ENCODE measurements around the gene FHAD1. TPM values are rescaled to one million over a fixed set of nuclear protein-coding genes. Genes with fewer than 3 reads are reported as not detected.
A peak's percentile ranks its signal among the peaks of the same experiment; 100 is the strongest.

FHAD1 gene
- total and polyA plus RNA-seq, 9 of the 15 experiments (the other 6 are each of a cell fraction or from before 2014, with no cell fraction given): 0.32 to 2.1 (median 1.5) TPM; not detected in 1

DNA sequence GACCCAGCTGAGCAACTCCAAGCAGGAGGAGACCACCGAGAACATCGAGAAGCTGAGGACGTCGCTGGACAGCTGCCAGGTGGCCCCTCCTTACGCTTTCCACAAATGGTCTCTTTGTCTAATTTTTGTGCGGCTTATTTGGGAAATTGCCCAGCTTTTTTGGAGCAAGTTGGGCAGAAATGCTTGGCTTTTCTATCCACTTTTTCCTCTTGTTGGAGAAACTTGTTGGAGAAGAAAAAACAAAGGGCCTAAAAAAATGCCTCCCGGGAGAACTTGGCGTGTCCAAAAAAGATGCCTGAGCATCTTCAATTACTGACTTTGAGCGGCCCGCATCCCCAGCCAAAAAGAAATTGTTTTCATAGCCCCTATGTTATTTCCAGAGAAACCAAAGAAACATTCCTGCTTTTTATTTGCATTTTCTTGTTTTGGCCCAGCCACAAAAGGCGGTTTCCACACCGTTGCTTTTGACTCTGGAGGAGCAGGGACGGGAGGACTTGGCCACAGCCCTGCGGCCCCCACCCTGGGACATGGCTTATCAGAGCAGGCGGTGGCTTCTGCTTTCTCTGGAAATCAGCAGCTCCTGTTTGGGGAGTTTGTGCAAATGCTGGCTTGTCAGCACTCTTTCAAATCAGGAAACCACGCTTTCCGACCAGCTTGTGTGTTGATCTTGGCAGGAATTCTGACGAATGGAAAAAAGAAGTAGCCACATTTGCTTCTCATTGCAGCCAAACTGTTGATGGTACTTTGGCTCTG lies 81.5 kb downstream of the FHAD1 start (continued):
- TF ChIP-seq, protein P1, sequence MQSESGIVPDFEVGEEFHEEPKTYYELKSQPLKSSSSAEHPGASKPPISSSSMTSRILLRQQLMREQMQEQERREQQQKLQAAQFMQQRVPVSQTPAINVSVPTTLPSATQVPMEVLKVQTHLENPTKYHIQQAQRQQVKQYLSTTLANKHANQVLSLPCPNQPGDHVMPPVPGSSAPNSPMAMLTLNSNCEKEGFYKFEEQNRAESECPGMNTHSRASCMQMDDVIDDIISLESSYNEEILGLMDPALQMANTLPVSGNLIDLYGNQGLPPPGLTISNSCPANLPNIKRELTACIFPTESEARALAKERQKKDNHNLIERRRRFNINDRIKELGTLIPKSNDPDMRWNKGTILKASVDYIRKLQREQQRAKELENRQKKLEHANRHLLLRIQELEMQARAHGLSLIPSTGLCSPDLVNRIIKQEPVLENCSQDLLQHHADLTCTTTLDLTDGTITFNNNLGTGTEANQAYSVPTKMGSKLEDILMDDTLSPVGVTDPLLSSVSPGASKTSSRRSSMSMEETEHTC (IDR thresholded peaks at IDR 0.05): no peak
- no peak for TF ChIP-seq PHF20 (IDR thresholded peaks at IDR 0.05; ENCODE audit: partially characterized antibody)
- TF ChIP-seq RUNX1 (IDR thresholded peaks at IDR 0.05; ENCODE audit: low read depth): no peak
- TF ChIP-seq GATAD2B (IDR thresholded peaks at IDR 0.05; ENCODE audit: borderline replicate concordance): no peak
- no peak for TF ChIP-seq ZNF184 (CRISPR knock-in tag; IDR thresholded peaks at IDR 0.05)
- no peak for TF ChIP-seq HSF4 (CRISPR knock-in tag; IDR thresholded peaks at IDR 0.05; ENCODE audit: borderline replicate concordance)
- no peak for TF ChIP-seq JUN (IDR thresholded peaks at IDR 0.05; ENCODE audit: borderline replicate concordance, low read depth, low read length)
- no peak for TF ChIP-seq JUN (CRISPR knock-in tag; IDR thresholded peaks at IDR 0.05; ENCODE audit: borderline replicate concordance)
- no peak for TF ChIP-seq KAT2B (IDR thresholded peaks at IDR 0.05; ENCODE audit: low read depth, low read length)
- TF ChIP-seq RFX7 (CRISPR knock-in tag; IDR thresholded peaks at IDR 0.05): no peak
- TF ChIP-seq PRMT5 (CRISPR knock-in tag; IDR thresholded peaks at IDR 0.05): no peak
- TF ChIP-seq SMC3 (conservative IDR thresholded peaks at IDR 0.05; ENCODE audit: insufficient read depth, low read depth, low read length): 0 out of 2 replicates have a peak, but pooled peaks have one; percentile 1
- peak; percentile 42; the same call in 1 of the 2 replicates for TF ChIP-seq CTBP1 (IDR thresholded peaks at IDR 0.05; ENCODE audit: borderline replicate concordance)
- TF ChIP-seq HMGN3 (IDR thresholded peaks at IDR 0.05; ENCODE audit: borderline replicate concordance, extremely low read depth, insufficient read length, low read depth, low read length): no peak
- TF ChIP-seq NRF1 (conservative IDR thresholded peaks at IDR 0.05 in 1 of 2, IDR thresholded peaks at IDR 0.05 in 1 of 2): peak; percentile 9 to 19; a peak in 1 of 4 replicates
- no peak for TF ChIP-seq ILF3 (IDR thresholded peaks at IDR 0.05; ENCODE audit: borderline replicate concordance)
- TF ChIP-seq HNRNPL (IDR thresholded peaks at IDR 0.05; ENCODE audit: low read depth, low read length): no peak
- TF ChIP-seq SNAPC5 (CRISPR knock-in tag; IDR thresholded peaks at IDR 0.05): no peak
- TF ChIP-seq CREBBP (IDR thresholded peaks at IDR 0.05; ENCODE audit: low read depth, low read length): no peak
- TF ChIP-seq BMI1 (IDR thresholded peaks at IDR 0.05; ENCODE audit: low read length): no peak
- TF ChIP-seq, protein P2, sequence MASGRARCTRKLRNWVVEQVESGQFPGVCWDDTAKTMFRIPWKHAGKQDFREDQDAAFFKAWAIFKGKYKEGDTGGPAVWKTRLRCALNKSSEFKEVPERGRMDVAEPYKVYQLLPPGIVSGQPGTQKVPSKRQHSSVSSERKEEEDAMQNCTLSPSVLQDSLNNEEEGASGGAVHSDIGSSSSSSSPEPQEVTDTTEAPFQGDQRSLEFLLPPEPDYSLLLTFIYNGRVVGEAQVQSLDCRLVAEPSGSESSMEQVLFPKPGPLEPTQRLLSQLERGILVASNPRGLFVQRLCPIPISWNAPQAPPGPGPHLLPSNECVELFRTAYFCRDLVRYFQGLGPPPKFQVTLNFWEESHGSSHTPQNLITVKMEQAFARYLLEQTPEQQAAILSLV (tag; IDR thresholded peaks at IDR 0.05): no peak
- TF ChIP-seq, protein P3, sequence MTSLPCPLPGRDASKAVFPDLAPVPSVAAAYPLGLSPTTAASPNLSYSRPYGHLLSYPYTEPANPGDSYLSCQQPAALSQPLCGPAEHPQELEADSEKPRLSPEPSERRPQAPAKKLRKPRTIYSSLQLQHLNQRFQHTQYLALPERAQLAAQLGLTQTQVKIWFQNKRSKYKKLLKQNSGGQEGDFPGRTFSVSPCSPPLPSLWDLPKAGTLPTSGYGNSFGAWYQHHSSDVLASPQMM (CRISPR knock-in tag; IDR thresholded peaks at IDR 0.05): no peak
- no peak for TF ChIP-seq KDM5B (IDR thresholded peaks at IDR 0.05; ENCODE audit: insufficient replicate concordance, low read depth, low read length)
- no peak for TF ChIP-seq TAF1 (IDR thresholded peaks at IDR 0.05; ENCODE audit: control insufficient read depth, extremely low read depth, insufficient read depth, low read length, severe bottlenecking)
- TF ChIP-seq TARDBP (IDR thresholded peaks at IDR 0.05): no peak
- no peak for TF ChIP-seq ERF (CRISPR knock-in tag; IDR thresholded peaks at IDR 0.05)

Measured in K562 (cell line).